B cell (primary cell): ENCODE results near the gene CHST11. TPM values are rescaled to one million over a fixed set of nuclear protein-coding genes. Genes with fewer than 3 reads are reported as not detected.
A peak's percentile ranks its signal among the peaks of the same experiment; 100 is the strongest.

Experiments
- ATAC-seq: fragments of 200-7000 bp; cut with Tn5 transposase; one replicate; pipeline ENCODE4 v1.10.0; 2021; ENCODE audit warnings: low read depth, mild to moderate bottlenecking, moderate number of reproducible peaks, moderate library complexity
- CTCF ChIA-PET: fragments of 350-600 bp; sonication (Branson Sonifier 250); formaldehyde crosslinking; loops from one replicate; lab custom pipeline; 2021; ENCODE audit warnings: antibody characterized with exemption, inconsistent platforms; lab: Charles Lee
- POLR2A ChIA-PET: fragments of 350-600 bp; sonication (Branson Sonifier 250); formaldehyde crosslinking; loops from one replicate; lab custom pipeline; 2021; ENCODE audit warnings: antibody characterized with exemption; lab: Charles Lee
- DNase-seq: peaks from one replicate; pipeline ENCODE4 v3.0.0; 2013
- H2AFZ ChIP-seq: 2 replicates; pipeline ENCODE4 v1.6.1; 2012; ENCODE audit warnings: mild to moderate bottlenecking, low read depth, low read length; ENCODE audit not compliant: insufficient read depth, poor library complexity, severe bottlenecking
- H3K27ac ChIP-seq, 2 donors: 1 replicate in 1 of 2; 2 replicates in 1 of 2; pipeline ENCODE4 v1.5.1; 2012 to 2013; ENCODE audit warnings: low read length in 2 of 2, mild to moderate bottlenecking in 2 of 2, moderate library complexity in 1 of 2
- H3K27me3 ChIP-seq, 4 experiments: fragments of 200-600 bp in 1 of 4; sonication (generic) in 1 of 4; replicated peaks in 1 of 4; 1 replicate in 2 of 4; 2 replicates in 2 of 4; pipeline versions ENCODE4 v1.6.1 to v1.7.0; 2013 to 2016; ENCODE audit warnings: low read length in 3 of 4, mild to moderate bottlenecking in 2 of 4, mixed read lengths in 1 of 4, moderate library complexity in 1 of 4; ENCODE audit not compliant: insufficient read depth in 4 of 4, control insufficient read depth in 3 of 4; ENCODE audit errors: control extremely low read depth in 1 of 4
- H3K36me3 ChIP-seq, 2 experiments: replicated peaks in 1 of 2; 1 replicate in 1 of 2; 2 replicates in 1 of 2; pipeline versions ENCODE4 v1.6.1 to v1.7.1; 2013; ENCODE audit warnings: low read length in 1 of 2; ENCODE audit not compliant: insufficient read depth in 2 of 2, control insufficient read depth in 1 of 2; ENCODE audit errors: control extremely low read depth in 1 of 2, extremely low read depth in 1 of 2
- H3K4me1 ChIP-seq, 2 donors: fragments of 200-600 bp in 1 of 2; sonication (generic) in 1 of 2; 1 replicate in 1 of 2; 2 replicates in 1 of 2; pipeline versions ENCODE4 v1.5.1 to v1.6.1; 2013 to 2017; ENCODE audit warnings: low read length in 2 of 2; ENCODE audit not compliant: control insufficient read depth in 2 of 2, insufficient read depth in 2 of 2
- H3K4me2 ChIP-seq: replicated peaks from 2 replicates; pipeline ENCODE3; 2012; ENCODE audit warnings: mild to moderate bottlenecking, low read depth, low read length; ENCODE audit not compliant: poor library complexity, severe bottlenecking
- H3K4me3 ChIP-seq, 5 experiments: fragments of 200-600 bp in 1 of 5; sonication (generic) in 1 of 5; 1 replicate in 3 of 5; 2 replicates in 2 of 5; pipeline versions ENCODE4 v1.5.1 to v1.7.0; 2011 to 2016; ENCODE audit warnings: low read length in 4 of 5, mild to moderate bottlenecking in 4 of 5, low read depth in 2 of 5, control low read depth in 1 of 5, moderate library complexity in 1 of 5; ENCODE audit not compliant: insufficient read depth in 1 of 5; ENCODE audit errors: control extremely low read depth in 1 of 5, extremely low read depth in 1 of 5
- H3K79me2 ChIP-seq: fragments of 200-600 bp; sonication (generic); one replicate; pipeline ENCODE4 v1.6.0; 2016; ENCODE audit warnings: low read length; ENCODE audit not compliant: control insufficient read depth, insufficient read depth
- H3K9ac ChIP-seq: fragments of 200-600 bp; sonication (generic); 2 replicates; pipeline ENCODE4 v1.6.1; 2017; ENCODE audit warnings: mild to moderate bottlenecking, low read length, moderate library complexity
- H3K9me3 ChIP-seq, 3 donors: one replicate each; pipeline versions ENCODE4 v1.6.1 to v1.7.1; 2013; ENCODE audit warnings: low read length in 2 of 3; ENCODE audit not compliant: control insufficient read depth in 2 of 3, insufficient read depth in 1 of 3; ENCODE audit errors: control extremely low read depth in 1 of 3
- H4K20me1 ChIP-seq: 2 replicates; pipeline ENCODE4 v1.6.0; 2012; ENCODE audit warnings: mild to moderate bottlenecking, low read length; ENCODE audit not compliant: insufficient read depth, control insufficient read depth, poor library complexity, severe bottlenecking
- H3K27ac Mint-ChIP-seq: one replicate; pipeline ENCODE4 v1.8.0; 2021; ENCODE audit warnings: mixed read lengths
- H3K27me3 Mint-ChIP-seq: one replicate; pipeline ENCODE4 v1.8.0; 2021; ENCODE audit warnings: mixed read lengths
- H3K4me1 Mint-ChIP-seq: one replicate; pipeline ENCODE4 v1.8.0; 2021; ENCODE audit warnings: mixed read lengths
- H3K4me3 Mint-ChIP-seq: one replicate; pipeline ENCODE4 v1.8.0; 2021; ENCODE audit warnings: mixed read lengths
- H3K9me3 Mint-ChIP-seq: one replicate; pipeline ENCODE4 v1.8.0; 2022; ENCODE audit warnings: mixed read lengths; ENCODE audit not compliant: insufficient read depth
- EZH2 ChIP-seq: IDR thresholded peaks from 2 replicates; pipeline ENCODE4 v1.6.1; 2012; ENCODE audit warnings: borderline replicate concordance, low read depth, mild to moderate bottlenecking, moderate library complexity, low read length; ENCODE audit not compliant: insufficient read depth, poor library complexity, severe bottlenecking
- WGBS: methylation state at CpG from one replicate; pipeline ENCODE4 v1.1.5; 2013; ENCODE audit warnings: missing lambda C conversion rate; ENCODE audit not compliant: insufficient coverage; 5-methylcytosine and 5-hydroxymethylcytosine counted together
- intact Hi-C: fragments of 100-400 bp; cut with micrococcal nuclease; formaldehyde crosslinking; loops from one replicate; pipeline ENCODE4 v1.10.0; 2022
- polyA plus RNA-seq: library from polyadenylated mRNA; depleted of rRNA; stranded (reverse); fragments of >200 nt; gene quantifications from 2 replicates; pipeline ENCODE4 v1.2.3, GENCODE V29; 2012
- total RNA-seq, 2 donors: library from RNA; stranded (reverse); fragments of 120-200 nt in 1 of 2; gene quantifications; 1 replicate in 1 of 2; 2 replicates in 1 of 2; pipeline versions ENCODE4 v1.2.3 to v1.2.4, GENCODE V29; 2013 to 2022
- TF ChIP-seq, protein P1 (sequence below): fragments of 200-600 bp; IDR thresholded peaks from one replicate; pipeline ENCODE4 v1.8.0; 2022; ENCODE audit warnings: antibody characterized with exemption, mild to moderate bottlenecking

CHST11 gene
- total and polyA plus RNA-seq, 2 donors (not counting 1 experiment from before 2014, with no cell fraction given): 46.3 to 152 TPM

DNA sequence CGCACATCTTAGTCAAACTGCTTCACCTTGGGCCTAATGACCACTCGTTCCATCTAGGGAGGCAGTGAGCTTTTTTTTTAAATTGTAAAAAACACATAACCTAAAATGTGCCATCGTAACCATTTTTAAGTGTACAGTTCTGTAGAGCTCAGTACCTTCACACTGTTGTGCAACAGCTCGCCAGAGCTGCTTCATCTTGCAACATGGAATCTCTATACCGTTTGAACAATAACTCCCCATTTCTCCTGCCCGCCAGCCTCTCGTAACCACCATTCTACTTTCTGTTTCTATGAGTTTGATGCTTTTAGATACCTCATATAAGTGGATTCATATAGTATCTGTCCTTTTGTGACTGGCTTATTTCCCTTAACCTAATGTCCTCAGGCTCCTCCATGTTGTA lies 196.2 kb downstream of the CHST11 start:
- H3K4me1 Mint-ChIP-seq: peaks cover 42% of the 10 kb centered on the region
- H3K27ac Mint-ChIP-seq: no peak overlapping the region
- peaks cover 0 to 2% of the 10 kb centered on the region in 2 donors for H3K4me1 ChIP-seq
- H3K9ac ChIP-seq: no peak overlapping the region
- 86% methylated on average over 2 of the region's 7 CpGs for WGBS
- no peaks in the 10 kb centered on the region for H3K9me3 Mint-ChIP-seq
- no peak for TF ChIP-seq EZH2
- TF ChIP-seq, protein P1, sequence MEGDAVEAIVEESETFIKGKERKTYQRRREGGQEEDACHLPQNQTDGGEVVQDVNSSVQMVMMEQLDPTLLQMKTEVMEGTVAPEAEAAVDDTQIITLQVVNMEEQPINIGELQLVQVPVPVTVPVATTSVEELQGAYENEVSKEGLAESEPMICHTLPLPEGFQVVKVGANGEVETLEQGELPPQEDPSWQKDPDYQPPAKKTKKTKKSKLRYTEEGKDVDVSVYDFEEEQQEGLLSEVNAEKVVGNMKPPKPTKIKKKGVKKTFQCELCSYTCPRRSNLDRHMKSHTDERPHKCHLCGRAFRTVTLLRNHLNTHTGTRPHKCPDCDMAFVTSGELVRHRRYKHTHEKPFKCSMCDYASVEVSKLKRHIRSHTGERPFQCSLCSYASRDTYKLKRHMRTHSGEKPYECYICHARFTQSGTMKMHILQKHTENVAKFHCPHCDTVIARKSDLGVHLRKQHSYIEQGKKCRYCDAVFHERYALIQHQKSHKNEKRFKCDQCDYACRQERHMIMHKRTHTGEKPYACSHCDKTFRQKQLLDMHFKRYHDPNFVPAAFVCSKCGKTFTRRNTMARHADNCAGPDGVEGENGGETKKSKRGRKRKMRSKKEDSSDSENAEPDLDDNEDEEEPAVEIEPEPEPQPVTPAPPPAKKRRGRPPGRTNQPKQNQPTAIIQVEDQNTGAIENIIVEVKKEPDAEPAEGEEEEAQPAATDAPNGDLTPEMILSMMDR: no peak
- H2AFZ ChIP-seq: no peak overlapping the region
- ATAC-seq (no peak), DNase-seq (no peak)
- peaks cover 42% of the 10 kb centered on the region for H4K20me1 ChIP-seq
- H3K4me3 Mint-ChIP-seq: no peak overlapping the region
- no peaks in the 10 kb centered on the region for H3K27me3 Mint-ChIP-seq
- H3K4me3 ChIP-seq: no peak overlapping the region
- peaks cover 0 to 3% of the 10 kb centered on the region in 2 experiments for H3K36me3 ChIP-seq
- ChIA-PET POLR2A (no interaction called here), CTCF (interaction anchor here (0.9 to 1.4 kb wide), 3 partner anchors 15 to 271 kb away, joined by 3 to 5 read pairs (median 5); partner anchors contain the start of gene CHST11)
- no peak overlapping the region for H3K4me2 ChIP-seq
- no peaks in the 10 kb centered on the region for H3K9me3 ChIP-seq
- intact Hi-C loops: no loop called here
- H3K79me2 ChIP-seq: peaks cover 97% of the 10 kb centered on the region
- no peak overlapping the region for H3K27ac ChIP-seq
- no peaks in the 10 kb centered on the region for H3K27me3 ChIP-seq

DNA sequence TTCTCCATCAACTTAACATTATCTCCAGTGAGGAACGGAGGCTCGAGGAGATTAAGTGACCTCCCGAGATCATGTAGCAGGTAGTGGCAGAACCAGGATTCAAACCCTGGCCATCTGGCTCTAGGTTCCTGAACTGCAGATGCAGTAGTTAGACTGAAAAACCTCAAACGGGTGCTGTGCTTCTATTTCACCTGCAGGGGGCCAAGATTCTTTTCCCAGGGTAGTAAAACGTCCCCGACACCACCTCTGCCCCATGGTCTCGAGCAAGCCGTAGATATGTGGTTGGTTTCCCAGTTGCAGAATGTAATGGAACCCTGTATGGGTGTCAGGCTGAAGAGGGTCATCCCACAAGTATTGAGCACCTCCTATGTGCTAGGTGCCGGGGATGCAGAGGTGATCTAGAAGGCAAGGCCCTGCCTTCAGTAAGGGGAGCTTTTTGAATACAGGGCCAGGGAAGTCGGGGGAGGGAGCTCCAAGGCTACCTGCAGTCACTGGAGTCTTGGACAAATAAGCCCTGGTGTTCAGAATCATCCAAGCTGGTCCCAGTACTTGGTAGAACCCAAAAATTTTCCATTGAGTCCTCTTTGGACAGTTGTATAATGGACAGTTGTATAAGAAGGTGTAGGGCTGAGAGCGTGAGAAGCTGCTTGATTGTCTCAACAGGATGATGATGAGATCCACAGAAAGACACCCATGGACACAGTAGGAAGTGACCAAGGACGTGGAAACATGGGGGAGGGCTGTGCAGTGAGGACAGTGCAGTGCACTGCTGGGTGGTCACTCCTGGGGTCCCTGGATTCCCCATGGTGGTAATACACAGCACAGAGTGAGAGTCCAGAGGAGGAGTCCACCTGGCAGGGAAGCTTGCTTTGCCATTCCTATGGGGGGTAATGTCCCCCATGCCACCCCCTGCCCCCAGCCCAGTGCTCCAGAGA lies 197.2 kb downstream of the CHST11 start:
- Histone ChIP-seq H3K4me1 (no peaks in the 10 kb centered on the region), H4K20me1 (peaks cover 44% of the 10 kb centered on the region), H3K27ac (no peak overlapping the region), H3K9ac (no peak overlapping the region), H3K4me3 (no peak overlapping the region), H3K9me3 (no peaks in the 10 kb centered on the region), H3K36me3 (peaks cover 0 to 8% of the 10 kb centered on the region in 2 experiments), H3K27me3 (no peaks in the 10 kb centered on the region), H3K79me2 (peaks cover 97% of the 10 kb centered on the region), H3K4me2 (no peak overlapping the region), H2AFZ (no peak overlapping the region)
- Mint-ChIP-seq H3K9me3 (no peaks in the 10 kb centered on the region), H3K27ac (no peak overlapping the region), H3K4me3 (no peak overlapping the region), H3K4me1 (peaks cover 37% of the 10 kb centered on the region), H3K27me3 (no peaks in the 10 kb centered on the region)
- ChIA-PET CTCF (interaction anchor here (0.9 to 2.2 kb wide), 4 partner anchors 9 to 272 kb away, joined by 3 to 8 read pairs (median 4); no protein-coding TSS in a partner anchor), POLR2A (no interaction called here)
- DNase-seq (peak; percentile 40), ATAC-seq (no peak)
- TF ChIP-seq EZH2: no peak
- TF ChIP-seq, protein P1: peak; percentile 56
- intact Hi-C loops: no loop called here
- WGBS: 88% methylated on average over 12 of the region's 12 CpGs
